ENCODE measurements around the gene PRDM2. TPM values are rescaled to one million over a fixed set of nuclear protein-coding genes. Genes with fewer than 3 reads are reported as not detected.
"Not testable (repeated sequence)": the region's sequence is repeated elsewhere in the genome, so short reads cannot be mapped to it uniquely, and the experiment has no call there.

Gene PRDM2
- total RNA-seq, 1 experiment from 2014 or later: 7.1 TPM

DNA sequence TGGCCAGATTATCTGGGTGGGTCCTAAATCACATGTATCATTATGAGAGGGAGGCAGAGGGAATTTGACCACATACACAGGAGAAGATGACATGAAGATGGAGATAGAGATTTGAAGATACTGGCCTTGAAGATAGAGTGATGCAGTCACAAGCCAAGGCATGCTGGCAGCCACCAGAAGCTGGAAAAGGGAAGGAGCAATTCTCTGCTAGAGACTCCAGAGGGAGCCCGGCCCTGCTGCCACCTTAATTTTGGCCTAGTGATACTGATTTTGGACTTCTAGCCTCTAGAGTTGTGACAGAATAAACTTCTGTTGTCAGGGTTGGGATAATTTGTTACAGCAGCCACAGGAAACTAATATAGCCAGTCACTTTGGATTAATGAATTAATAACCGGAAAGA is 2.2 kb upstream of the PRDM2 start:
- DNase-seq (ENCODE audit: low read depth): no peak

DNA sequence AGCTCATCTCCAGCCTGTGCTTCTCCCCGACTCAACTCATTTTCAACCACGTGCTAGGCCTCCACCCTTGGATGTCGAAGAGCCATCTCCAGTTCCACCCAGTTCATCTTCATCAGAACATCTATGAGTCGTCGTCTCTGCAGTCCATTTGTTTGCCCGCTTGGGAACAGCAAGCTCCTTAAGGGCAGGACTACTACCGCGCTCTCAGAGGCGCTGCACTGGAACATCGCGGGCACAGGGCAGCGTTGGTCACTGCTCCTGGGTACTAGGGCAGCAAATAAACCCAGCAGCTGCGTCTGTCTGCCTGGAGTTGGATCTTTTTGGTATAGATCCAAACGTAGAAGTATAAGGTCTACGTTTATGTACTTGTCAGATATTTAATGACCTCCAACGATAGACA is 478 bp upstream of the PRDM2 start:
- DNase-seq (ENCODE audit: low read depth): peak; percentile 28

DNA sequence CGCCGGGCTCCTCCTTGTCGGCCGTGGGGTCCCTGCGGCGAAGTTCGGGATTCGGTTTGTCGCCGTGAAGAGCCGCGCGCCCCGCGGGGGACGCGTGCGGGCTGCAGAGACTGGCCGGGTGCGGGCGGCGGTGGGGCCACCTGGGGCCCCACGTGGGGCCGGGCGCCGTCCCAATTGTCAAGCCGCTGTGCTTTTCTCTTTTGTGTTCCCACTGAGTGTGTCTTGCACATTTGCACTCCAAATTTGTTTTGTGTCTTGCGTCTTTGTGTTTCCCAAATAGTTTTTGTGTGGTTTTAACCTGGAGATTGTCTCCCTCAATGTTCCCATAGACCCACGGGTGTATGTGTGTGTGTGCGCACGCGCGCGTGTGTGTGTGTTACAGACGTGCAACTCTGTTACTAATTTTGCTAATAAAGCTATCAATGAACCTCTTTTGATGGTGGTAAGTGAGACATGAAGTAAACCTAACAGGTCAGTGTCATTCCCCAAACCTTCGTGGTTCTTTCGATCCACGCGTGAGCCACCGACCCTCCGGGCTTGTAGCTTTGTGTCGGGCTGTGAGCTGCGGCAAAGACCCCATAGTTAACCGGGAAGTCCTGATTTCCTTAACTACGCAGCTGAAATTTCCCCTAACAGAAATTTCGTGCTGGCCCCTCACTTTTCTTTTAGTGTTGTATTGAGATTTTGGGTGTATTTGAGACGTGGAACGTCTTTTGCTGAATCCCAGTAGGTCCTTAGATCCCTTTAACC is 708 bp downstream of the PRDM2 start:
- DNase-seq (ENCODE audit: low read depth): peak; percentile 26

- DNase-seq (ENCODE audit: low read depth): no peak
These were observed 1.3 kb downstream of the PRDM2 start for GRCh38 chr1:13701271-13701640.

DNA sequence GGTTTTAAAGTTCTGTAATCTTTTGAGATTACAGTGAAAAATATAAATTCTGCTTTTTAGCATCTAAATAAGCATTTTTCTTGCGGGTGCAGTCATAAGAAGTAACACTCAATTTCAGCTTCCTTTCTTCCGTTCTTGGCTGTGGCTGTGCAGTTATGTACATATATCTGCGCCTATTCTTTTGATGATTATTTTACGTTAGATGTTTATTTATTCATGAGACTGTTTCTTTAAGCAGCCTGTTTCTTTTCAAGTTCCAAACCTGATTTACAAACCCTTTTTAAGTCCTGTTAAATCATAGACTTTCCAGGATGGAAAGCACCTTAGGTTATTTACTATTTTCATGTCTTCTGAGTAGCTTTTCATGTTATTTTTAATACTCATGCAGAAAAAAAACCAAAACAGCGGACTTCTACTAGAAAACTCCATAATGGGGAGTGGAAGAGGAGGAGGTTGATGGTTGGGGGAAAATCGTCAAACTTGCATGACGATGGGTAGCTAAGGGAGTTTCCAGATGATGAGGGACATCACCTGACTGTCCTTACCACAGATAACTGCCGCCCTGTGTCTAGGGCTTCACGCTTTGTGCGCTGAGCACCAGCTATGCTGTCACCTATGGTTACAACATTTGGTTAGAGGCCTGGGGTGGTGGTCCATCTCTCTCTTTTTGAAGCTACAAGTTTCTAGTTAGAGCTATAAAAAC is 2.6 kb downstream of the PRDM2 start:
- no peak for DNase-seq (ENCODE audit: low read depth)

GRCh38 chr1:13703128-13703513 is 3.1 kb downstream of the PRDM2 start:
- DNase-seq (ENCODE audit: low read depth): no peak

- DNase-seq (ENCODE audit: low read depth): no peak
These were observed 3.8 kb downstream of the PRDM2 start for GRCh38 chr1:13703558-13704490.

DNA sequence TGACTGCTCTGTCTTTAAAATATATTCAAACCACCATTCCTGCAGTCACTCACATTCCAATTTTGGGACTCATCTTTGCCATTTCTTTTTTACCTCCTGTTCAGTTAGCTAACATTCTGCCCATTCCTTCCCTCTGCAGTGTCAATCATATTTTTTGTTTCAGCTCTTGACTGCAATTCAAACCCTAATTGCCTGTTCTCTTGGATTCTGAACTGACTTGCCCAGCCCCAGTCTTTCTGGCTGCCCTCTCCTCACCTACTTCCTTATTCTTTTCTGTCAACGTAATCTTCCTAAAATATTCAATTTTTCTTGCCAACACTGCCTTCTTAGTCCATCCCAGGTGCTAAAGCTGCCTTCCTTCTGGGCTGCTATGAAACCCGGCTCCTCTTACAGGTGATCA is 6.1 kb downstream of the PRDM2 start:
- no peak for DNase-seq (ENCODE audit: low read depth)

- DNase-seq (ENCODE audit: low read depth): no peak
These were observed 7.2 kb downstream of the PRDM2 start for GRCh38 chr1:13707164-13707563.

DNA sequence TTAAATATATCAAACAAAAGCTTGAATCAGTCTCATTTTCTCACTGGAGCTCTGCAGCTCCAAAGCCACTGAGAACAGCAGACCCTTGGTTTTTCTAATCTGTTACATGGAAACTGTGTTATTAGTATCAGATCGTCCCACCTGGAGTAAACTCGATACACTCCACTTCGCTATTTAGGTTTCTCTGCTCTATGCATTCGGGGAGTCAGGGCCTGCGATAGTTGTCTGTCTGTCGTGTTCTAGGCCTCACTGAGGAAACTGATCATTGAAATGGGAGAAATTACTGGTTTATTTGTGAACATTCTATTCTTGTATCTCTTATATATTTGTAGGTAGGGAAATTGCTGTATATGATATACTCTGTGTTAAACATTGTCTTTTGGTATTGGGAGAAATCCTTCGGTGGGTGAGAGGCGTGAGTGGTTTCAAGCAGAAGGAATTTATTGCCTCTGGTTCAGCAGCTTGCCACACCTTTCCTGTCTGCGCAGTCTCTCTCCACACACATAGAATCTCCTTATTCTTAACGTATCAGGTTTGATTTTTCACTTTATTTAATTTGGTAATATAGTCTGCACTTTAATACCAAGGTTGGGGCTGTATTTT is 8.5 kb downstream of the PRDM2 start:
- DNase-seq (ENCODE audit: low read depth): no peak

- DNase-seq (ENCODE audit: low read depth): no peak
These were observed 10.1 kb downstream of the PRDM2 start for GRCh38 chr1:13710086-13710485.

DNA sequence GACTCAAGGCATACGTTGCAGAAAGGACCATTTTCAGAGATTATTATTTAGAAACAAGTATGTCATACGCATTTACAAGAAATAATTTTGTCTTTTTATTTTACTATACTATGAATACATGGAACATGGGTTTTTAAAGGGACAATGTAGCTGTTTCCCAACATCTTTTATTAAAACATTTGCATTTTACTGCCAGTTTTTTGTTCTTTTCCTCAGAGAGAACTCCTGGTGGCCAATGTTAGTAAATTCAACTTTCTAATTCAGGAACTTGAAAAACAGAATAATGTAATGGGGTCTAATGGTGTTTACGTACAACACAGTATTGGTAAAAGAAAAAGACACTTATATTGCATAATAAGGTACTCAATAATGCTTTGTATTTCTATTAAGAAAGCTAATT is 14.9 kb downstream of the PRDM2 start:
- no peak for DNase-seq (ENCODE audit: low read depth)

GRCh38 chr1:13715616-13716287 is 15.8 kb downstream of the PRDM2 start:
- not testable (repeated sequence) for DNase-seq (ENCODE audit: low read depth)

DNA sequence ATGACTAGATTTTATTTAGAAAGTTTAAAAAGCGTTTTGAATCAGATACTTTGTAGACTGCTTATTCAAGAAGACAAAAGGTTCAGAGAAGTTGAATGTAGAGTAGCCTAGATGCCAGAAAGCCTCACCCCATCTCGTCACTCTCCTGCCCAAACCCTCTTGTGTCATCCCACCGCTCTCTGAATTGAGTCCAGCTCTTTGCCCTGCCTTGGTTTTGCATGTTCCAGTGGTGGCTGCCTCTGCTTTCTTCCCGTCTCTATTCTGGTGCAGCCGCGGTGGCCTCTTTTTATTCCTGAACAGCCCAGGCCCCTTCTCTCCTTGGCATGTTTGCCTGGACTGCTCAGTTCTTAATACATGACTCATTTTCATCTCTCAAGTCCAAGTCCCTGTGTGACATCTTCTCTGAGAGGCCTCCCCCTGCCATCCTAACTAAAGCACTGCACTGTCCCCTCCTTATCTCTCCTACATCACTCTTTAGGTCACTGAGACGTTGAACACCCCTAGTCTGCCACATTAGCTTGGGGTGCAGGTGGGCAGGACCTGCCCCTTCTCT is 22.9 kb downstream of the PRDM2 start:
- DNase-seq (ENCODE audit: low read depth): no peak

GRCh38 chr1:13723810-13724209 is 23.8 kb downstream of the PRDM2 start:
- DNase-seq (ENCODE audit: low read depth): no peak

DNA sequence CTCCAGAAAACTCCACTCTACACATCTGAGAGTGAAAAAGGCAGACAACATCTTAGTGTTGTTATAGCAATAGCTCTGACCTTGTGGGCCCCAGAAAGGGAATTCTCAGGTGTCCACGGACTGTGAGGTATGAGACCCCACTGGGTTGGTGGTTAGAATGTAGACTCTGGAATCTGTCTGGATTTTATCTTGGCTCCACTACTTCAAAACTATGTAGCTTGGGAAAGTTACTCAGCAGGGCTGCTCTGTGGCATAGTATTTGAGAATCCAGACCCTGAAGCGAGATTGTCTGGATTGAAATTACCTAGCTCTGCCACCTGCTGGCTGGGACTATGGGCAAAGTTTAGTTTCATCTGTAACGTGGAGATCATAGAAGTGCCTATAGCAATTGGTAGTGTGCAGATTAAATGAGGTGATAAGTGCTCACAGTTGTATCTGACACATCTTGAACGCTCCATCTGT is 25.8 kb downstream of the PRDM2 start:
- no peak for DNase-seq (ENCODE audit: low read depth)

- DNase-seq (ENCODE audit: low read depth): no peak
These were observed 28.2 kb downstream of the PRDM2 start for GRCh38 chr1:13728091-13728715.

DNA sequence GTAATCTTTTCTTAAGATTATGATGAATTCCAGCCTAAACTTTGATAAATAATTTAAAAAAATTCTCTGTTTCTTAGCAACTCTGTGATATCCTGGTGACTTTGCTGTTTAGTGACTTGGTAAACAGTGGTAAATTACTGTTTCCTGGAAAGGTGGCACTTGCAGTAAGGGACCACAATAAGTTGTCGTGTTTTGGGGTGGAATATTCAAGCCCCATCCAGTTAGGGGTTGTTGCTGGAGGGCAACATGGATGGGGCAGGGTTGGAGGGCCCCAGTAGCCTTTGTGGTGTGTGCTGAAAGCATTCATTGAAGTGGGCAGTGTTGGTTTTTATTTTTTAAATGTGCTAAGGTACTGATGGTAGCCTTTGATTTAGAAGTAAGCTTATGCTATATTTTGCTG is 30.3 kb downstream of the PRDM2 start:
- no peak for DNase-seq (ENCODE audit: low read depth)

GRCh38 chr1:13730751-13731482 is 30.9 kb downstream of the PRDM2 start:
- DNase-seq (ENCODE audit: low read depth): no peak

GRCh38 chr1:13731897-13732296 is 31.9 kb downstream of the PRDM2 start:
- DNase-seq (ENCODE audit: low read depth): no peak
